NCI-H1105 treated with DMSO at 0.1 percent for 48 hours (cell line): ENCODE data around the gene GPD1L.
"Not testable (repeated sequence)": the region's sequence is repeated elsewhere in the genome, so short reads cannot be mapped to it uniquely, and the experiment has no call there.

Experiments
- DNase-seq: peaks from one replicate; lab custom pipeline; 2025; lab: John Stamatoyannopoulos, UW

GPD1L gene

GRCh38 chr3:32106132-32106928, at the start of gene GPD1L:
GPD1L (plus strand) TSS chr3:32106620; CDS start chr3:32106712, 92 bp downstream.
- DNase-seq = peak; percentile 83

- not testable (repeated sequence) for DNase-seq
Measured at GRCh38 chr3:32058465-32058864, 48.0 kb upstream of the GPD1L start.

GRCh38 chr3:32062950-32063582, 43.4 kb upstream of the GPD1L start:
- DNase-seq = no peak

- DNase-seq = no peak
Measured at GRCh38 chr3:32066686-32067085, 39.7 kb upstream of the GPD1L start.

GRCh38 chr3:32074194-32074593, 32.2 kb upstream of the GPD1L start:
- not testable (repeated sequence) for DNase-seq

GRCh38 chr3:32076566-32076965, 29.9 kb upstream of the GPD1L start:
- DNase-seq = no peak

GRCh38 chr3:32077260-32078084, 28.9 kb upstream of the GPD1L start:
- DNase-seq = peak; percentile 24

- no peak for DNase-seq
Measured at GRCh38 chr3:32078085-32078634, 28.3 kb upstream of the GPD1L start.

GRCh38 chr3:32078864-32079263, 27.6 kb upstream of the GPD1L start:
- no peak for DNase-seq

- no peak for DNase-seq
Measured at GRCh38 chr3:32082721-32083120, 23.7 kb upstream of the GPD1L start.

- no peak for DNase-seq
Measured at GRCh38 chr3:32083702-32084270, 22.6 kb upstream of the GPD1L start.

- no peak for DNase-seq
Measured at GRCh38 chr3:32084870-32085269, 21.6 kb upstream of the GPD1L start.

- DNase-seq = no peak
Measured at GRCh38 chr3:32086464-32086863, 20.0 kb upstream of the GPD1L start.

GRCh38 chr3:32089476-32089875, 16.9 kb upstream of the GPD1L start:
- no peak for DNase-seq

GRCh38 chr3:32093204-32093603, 13.2 kb upstream of the GPD1L start:
- no peak for DNase-seq

- no peak for DNase-seq
Measured at GRCh38 chr3:32095431-32095830, 11.0 kb upstream of the GPD1L start.

- DNase-seq = no peak
Measured at GRCh38 chr3:32097768-32098167, 8.7 kb upstream of the GPD1L start.

GRCh38 chr3:32098528-32098927, 7.9 kb upstream of the GPD1L start:
- no peak for DNase-seq

GRCh38 chr3:32100465-32100864, 6.0 kb upstream of the GPD1L start:
- no peak for DNase-seq

- no peak for DNase-seq
Measured at GRCh38 chr3:32102289-32102688, 4.1 kb upstream of the GPD1L start.

GRCh38 chr3:32104492-32104891, 1.9 kb upstream of the GPD1L start:
- DNase-seq = no peak
